Activated CD8-positive, alpha-beta T cell treated with anti-CD3 and anti-CD28 coated beads for 36 hours (primary cell): ENCODE measurements around the gene TPRG1. TPM values are rescaled to one million over a fixed set of nuclear protein-coding genes. Genes with fewer than 3 reads are reported as not detected.

Experiments used
- ATAC-seq: fragments of 200-7000 bp; cut with Tn5 transposase; one replicate; pipeline ENCODE4 v1.10.0; 2021; ENCODE audit warnings: mild to moderate bottlenecking, moderate library complexity
- CTCF ChIA-PET: fragments of 350-600 bp; sonication (Branson Sonifier 250); formaldehyde crosslinking; loops from one replicate; lab custom pipeline; 2021; ENCODE audit warnings: antibody characterized with exemption; lab: Charles Lee
- POLR2A ChIA-PET: fragments of 350-600 bp; sonication (Branson Sonifier 250); formaldehyde crosslinking; loops from one replicate; lab custom pipeline; 2021; ENCODE audit warnings: antibody characterized with exemption; lab: Charles Lee
- DNase-seq: peaks from one replicate; pipeline ENCODE4 v3.0.0-alpha.2; 2020
- H3K27ac Mint-ChIP-seq: one replicate; pipeline ENCODE4 v1.8.0; 2021; ENCODE audit warnings: mild to moderate bottlenecking, mixed read lengths
- H3K27me3 Mint-ChIP-seq: one replicate; pipeline ENCODE4 v1.8.0; 2021; ENCODE audit warnings: mixed read lengths
- H3K36me3 Mint-ChIP-seq: one replicate; pipeline ENCODE4 v1.8.0; 2021; ENCODE audit warnings: low read depth, mixed read lengths
- H3K4me1 Mint-ChIP-seq: one replicate; pipeline ENCODE4 v1.8.0; 2021; ENCODE audit warnings: low read depth, mixed read lengths
- H3K4me3 Mint-ChIP-seq: one replicate; pipeline ENCODE4 v1.8.0; 2021; ENCODE audit warnings: mild to moderate bottlenecking, moderate library complexity, mixed read lengths
- H3K9me3 Mint-ChIP-seq: one replicate; pipeline ENCODE4 v1.8.0; 2021; ENCODE audit warnings: mixed read lengths
- CTCF ChIP-seq: fragments of 200-600 bp; IDR thresholded peaks from one replicate; pipeline ENCODE4 v1.8.0; 2022; ENCODE audit warnings: antibody characterized with exemption, mild to moderate bottlenecking
- intact Hi-C: fragments of 100-400 bp; cut with micrococcal nuclease; formaldehyde crosslinking; loops from one replicate; pipeline ENCODE4 v1.10.0; 2022
- total RNA-seq, 2 experiments: library from RNA; stranded (reverse); gene quantifications; one replicate each; pipeline ENCODE4 v1.2.3, GENCODE V29; 2021

TPRG1 gene
- 1 to 10 TPM; 2.5 to 3.0 TPM for total RNA-seq

DNA sequence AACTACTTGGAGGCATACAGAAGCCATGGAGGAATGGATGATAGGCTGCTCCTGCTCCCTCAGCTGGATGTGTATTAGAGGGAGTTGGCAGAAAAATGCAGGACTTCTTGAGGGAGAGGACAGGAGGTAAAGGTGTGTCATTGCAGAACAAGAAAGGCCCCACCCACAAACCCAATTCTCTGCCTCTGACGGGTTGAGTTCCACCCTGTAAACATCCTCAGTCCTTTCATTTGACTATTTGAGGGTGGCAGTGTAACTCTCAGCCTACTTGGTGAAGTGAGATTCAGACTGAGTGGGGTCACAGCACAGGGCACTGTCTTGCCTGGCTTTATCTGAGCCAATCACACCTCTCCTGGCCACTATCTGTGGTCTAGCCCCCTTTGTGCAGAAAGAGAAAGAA, at the start of gene TPRG1:
TSS of gene TPRG1 (plus strand) at position 265 of the 400 bp plus-strand sequence. CDS start 35,414 bp downstream, outside the sequence.
- POLR2A ChIA-PET, result no interaction called here
- ATAC-seq (no peak), DNase-seq (no peak)
- CTCF ChIA-PET, result no interaction called here
- Mint-ChIP-seq H3K27ac (no peak within 1 kb of the TSS), H3K27me3 (no peaks in the 10 kb centered on the region), H3K4me1 (peaks cover 18% of the 10 kb centered on the region), H3K4me3 (no peak within 1 kb of the TSS), H3K36me3 (no peaks in the 10 kb centered on the region), H3K9me3 (no peaks in the 10 kb centered on the region)
- no peak for TF ChIP-seq CTCF
- intact Hi-C loops, result no loop called here

- ATAC-seq, result no peak
- no peak for TF ChIP-seq CTCF
- ChIA-PET POLR2A (no interaction called here), CTCF (interaction anchor here (1.6 to 1.9 kb wide), 3 partner anchors 10 to 165 kb away, joined by 4 to 8 read pairs (median 4); no protein-coding TSS in a partner anchor)
- peaks cover 18% of the 10 kb centered on the region for H3K4me1 Mint-ChIP-seq
- H3K4me3 Mint-ChIP-seq, result peak overlapping the region; percentile 46
- H3K27ac Mint-ChIP-seq, result peak overlapping the region; percentile 81
- no peaks in the 10 kb centered on the region for H3K27me3 Mint-ChIP-seq
- peaks cover 23% of the 10 kb centered on the region for H3K9me3 Mint-ChIP-seq
- intact Hi-C loops, result no loop called here
- peaks cover 9% of the 10 kb centered on the region for H3K36me3 Mint-ChIP-seq
- no peak for DNase-seq
Observed at GRCh38 chr3:189122110-189122509, 49.7 kb upstream of the TPRG1 start.

GRCh38 chr3:189122526-189123205, 49.1 kb upstream of the TPRG1 start:
- DNase-seq (no peak), ATAC-seq (no peak)
- Mint-ChIP-seq H3K27ac (peak overlapping the region; percentile 81), H3K36me3 (peaks cover 9% of the 10 kb centered on the region), H3K9me3 (peaks cover 23% of the 10 kb centered on the region), H3K27me3 (no peaks in the 10 kb centered on the region), H3K4me1 (peaks cover 18% of the 10 kb centered on the region), H3K4me3 (peak overlapping the region; percentile 46)
- CTCF ChIA-PET, result interaction anchor here (0.6 to 1.9 kb wide), 4 partner anchors 9 to 1408 kb away, joined by 3 to 8 read pairs (median 4); no protein-coding TSS in a partner anchor
- POLR2A ChIA-PET, result no interaction called here
- no peak for TF ChIP-seq CTCF
- intact Hi-C loops, result no loop called here

- H3K4me1 Mint-ChIP-seq, result peaks cover 18% of the 10 kb centered on the region
- peaks cover 4% of the 10 kb centered on the region for H3K36me3 Mint-ChIP-seq
- no peak for TF ChIP-seq CTCF
- no peaks in the 10 kb centered on the region for H3K27me3 Mint-ChIP-seq
- CTCF ChIA-PET, result interaction anchor here (1.5 to 1.7 kb wide), 3 partner anchors 9 to 166 kb away, joined by 4 read pairs; no protein-coding TSS in a partner anchor
- H3K4me3 Mint-ChIP-seq, result peak overlapping the region; percentile 46
- H3K27ac Mint-ChIP-seq, result peak overlapping the region; percentile 3
- DNase-seq (no peak), ATAC-seq (no peak)
- POLR2A ChIA-PET, result no interaction called here
- intact Hi-C loops, result no loop called here
- peaks cover 19% of the 10 kb centered on the region for H3K9me3 Mint-ChIP-seq
Observed at GRCh38 chr3:189123595-189124387, 48.0 kb upstream of the TPRG1 start.
